ENCODE results near the gene ABCC8. TPM values are rescaled to one million over a fixed set of nuclear protein-coding genes. Genes with fewer than 3 reads are reported as not detected.
A peak's percentile ranks its signal among the peaks of the same experiment; 100 is the strongest.

ABCC8 gene
- total and polyA plus RNA-seq, 2 of the 8 experiments (the other 6 are each of a cell fraction or from before 2014, with no cell fraction given): 3.7 to 4.9 TPM

- TF ChIP-seq RAD21 (IDR thresholded peaks at IDR 0.05 in 1 of 2, conservative IDR thresholded peaks at IDR 0.05 in 1 of 2; ENCODE audit: low read depth in 2 of 2, low read length in 2 of 2) (peak; percentile 64 to 77), KDM1A (IDR thresholded peaks at IDR 0.05; ENCODE audit: borderline replicate concordance, low read length) (no peak)
Observed at GRCh38 chr11:17473071-17473744, 3.4 kb downstream of the ABCC8 start (continued).
